ENCODE measurements around the gene IFFO2. TPM values are rescaled to one million over a fixed set of nuclear protein-coding genes. Genes with fewer than 3 reads are reported as not detected.
"Not testable (repeated sequence)": the region's sequence is repeated elsewhere in the genome, so short reads cannot be mapped to it uniquely, and the experiment has no call there.

Gene IFFO2
- total RNA-seq, 2 experiments from 2014 or later = 21.6 to 21.8 TPM

GRCh38 chr1:18899363-18900049 is 57.0 kb downstream of the IFFO2 start:
- Mint-ChIP-seq H3K36me3 (no peaks in the 10 kb centered on the region), H3K9me3 (no peaks in the 10 kb centered on the region), H3K4me1 (peaks cover 22% of the 10 kb centered on the region), H3K27ac (no peak overlapping the region), H3K4me3 (no peak overlapping the region), H3K27me3 (peaks cover 12% of the 10 kb centered on the region)
- POLR2A ChIA-PET = interaction anchor here (0.9 kb wide), 1 partner anchor 175 kb away, joined by 3 read pairs; no protein-coding TSS in a partner anchor
- no peak for ATAC-seq (ENCODE audit: low read depth)
- DNase-seq = no peak

DNA sequence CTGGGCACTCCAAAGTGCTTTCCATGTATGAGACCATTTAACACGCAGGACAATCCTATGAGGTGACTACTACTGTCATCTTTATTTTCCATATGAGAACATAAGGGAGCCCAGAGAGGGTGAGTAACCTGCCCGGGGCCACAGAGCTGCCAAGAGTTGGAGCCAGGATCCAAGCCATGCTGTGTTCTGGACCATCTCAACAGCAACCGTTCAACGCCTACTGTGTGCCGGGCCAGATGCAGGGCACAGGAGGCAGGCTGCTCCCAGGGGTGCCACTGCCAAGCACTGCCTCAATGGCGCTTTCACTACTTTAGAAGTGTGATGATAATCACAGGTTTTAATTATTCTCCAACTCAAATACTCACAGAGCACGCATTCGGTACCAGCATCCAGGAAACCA is 57.9 kb downstream of the IFFO2 start:
- no peak for DNase-seq
- Mint-ChIP-seq H3K9me3 (no peaks in the 10 kb centered on the region), H3K27ac (no peak overlapping the region)

DNA sequence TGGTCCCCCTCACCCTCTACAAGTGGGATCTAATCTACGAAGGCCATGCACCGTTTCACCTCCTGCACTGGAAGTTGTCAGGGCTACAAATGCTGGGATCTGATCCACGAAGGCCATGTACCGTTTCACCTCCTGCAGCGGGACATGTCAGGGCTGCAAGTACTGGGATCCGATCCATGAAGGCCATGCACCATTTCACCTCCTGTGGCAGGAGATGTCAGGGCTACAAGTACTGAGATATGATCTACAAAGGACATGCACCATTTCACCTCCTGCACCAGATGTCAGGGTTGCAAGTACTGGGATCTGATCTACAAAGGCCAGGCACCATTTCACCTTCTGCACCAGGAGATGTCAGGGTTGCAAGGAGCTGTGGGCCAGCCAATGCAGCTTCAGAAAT is 61.2 kb downstream of the IFFO2 start:
- Mint-ChIP-seq H3K9me3 (no peaks in the 10 kb centered on the region), H3K27ac (no peak overlapping the region), H3K27me3 (no peaks in the 10 kb centered on the region), H3K4me3 (no peak overlapping the region), H3K4me1 (peaks cover 7% of the 10 kb centered on the region), H3K36me3 (no peaks in the 10 kb centered on the region)
- POLR2A ChIA-PET = no interaction called here
- DNase-seq (no peak), ATAC-seq (ENCODE audit: low read depth) (no peak)

More for the DNA sequence above, 57.9 kb downstream of the IFFO2 start:
- Mint-ChIP-seq H3K36me3 (no peaks in the 10 kb centered on the region), H3K27me3 (peaks cover 12% of the 10 kb centered on the region), H3K4me1 (peaks cover 20% of the 10 kb centered on the region), H3K4me3 (no peak overlapping the region)
- POLR2A ChIA-PET = no interaction called here
- ATAC-seq (ENCODE audit: low read depth) = no peak

- H3K4me3 Mint-ChIP-seq = no peak overlapping the region
- H3K27me3 Mint-ChIP-seq = no peaks in the 10 kb centered on the region
- H3K27ac Mint-ChIP-seq = no peak overlapping the region
- POLR2A ChIA-PET = no interaction called here
- H3K9me3 Mint-ChIP-seq = no peaks in the 10 kb centered on the region
- no peaks in the 10 kb centered on the region for H3K4me1 Mint-ChIP-seq
- no peak for ATAC-seq (ENCODE audit: low read depth)
- DNase-seq = no peak
- no peaks in the 10 kb centered on the region for H3K36me3 Mint-ChIP-seq
Observed at GRCh38 chr1:18893120-18893519, 63.4 kb downstream of the IFFO2 start.

DNA sequence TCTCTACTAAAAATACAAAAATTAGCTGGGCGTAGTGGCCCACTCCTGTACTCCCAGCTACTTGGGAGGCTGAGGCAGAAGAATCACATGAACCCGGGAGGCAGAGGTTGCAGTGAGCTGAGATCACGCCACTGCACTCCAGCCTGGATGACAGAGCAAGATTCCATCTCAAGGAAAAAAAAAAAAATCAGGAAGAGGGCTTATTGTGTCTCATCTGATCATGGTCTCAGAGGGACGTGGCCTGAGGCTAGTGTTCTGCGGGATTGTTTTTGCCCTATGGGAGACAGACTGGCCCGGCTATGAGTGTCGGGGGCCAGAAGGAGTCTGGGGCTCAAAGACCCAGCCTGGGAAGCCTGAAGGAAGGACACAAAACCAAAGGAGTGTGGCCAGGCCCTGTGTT is 64.6 kb downstream of the IFFO2 start:
- H3K27me3 Mint-ChIP-seq; H3K9me3 Mint-ChIP-seq; ATAC-seq (ENCODE audit: low read depth); H3K4me3 Mint-ChIP-seq; H3K27ac Mint-ChIP-seq; H3K4me1 Mint-ChIP-seq; POLR2A ChIA-PET; H3K36me3 Mint-ChIP-seq; DNase-seq: not testable (repeated sequence)

GRCh38 chr1:18891426-18891780 is 65.1 kb downstream of the IFFO2 start:
- H3K4me1 Mint-ChIP-seq = no peaks in the 10 kb centered on the region
- no peak overlapping the region for H3K4me3 Mint-ChIP-seq
- no peak overlapping the region for H3K27ac Mint-ChIP-seq
- ATAC-seq (ENCODE audit: low read depth) = no peak
- no peaks in the 10 kb centered on the region for H3K27me3 Mint-ChIP-seq
- no peaks in the 10 kb centered on the region for H3K36me3 Mint-ChIP-seq
- POLR2A ChIA-PET = no interaction called here
- DNase-seq = no peak
- H3K9me3 Mint-ChIP-seq = no peaks in the 10 kb centered on the region

- no peak for ATAC-seq (ENCODE audit: low read depth)
Observed at GRCh38 chr1:18890706-18891425, 65.6 kb downstream of the IFFO2 start.

GRCh38 chr1:18886003-18886335 is 70.5 kb downstream of the IFFO2 start:
- Mint-ChIP-seq H3K27me3 (no peaks in the 10 kb centered on the region), H3K27ac (no peak overlapping the region)
- no peak for DNase-seq

More at GRCh38 chr1:18890706-18891425, 65.6 kb downstream of the IFFO2 start:
- DNase-seq = no peak
- Mint-ChIP-seq H3K36me3 (no peaks in the 10 kb centered on the region), H3K4me3 (no peak overlapping the region), H3K27me3 (no peaks in the 10 kb centered on the region), H3K27ac (no peak overlapping the region), H3K9me3 (no peaks in the 10 kb centered on the region), H3K4me1 (no peaks in the 10 kb centered on the region)
- POLR2A ChIA-PET = no interaction called here

GRCh38 chr1:18885311-18886002 is 71.0 kb downstream of the IFFO2 start:
- no peak for DNase-seq
- POLR2A ChIA-PET = no interaction called here
- Mint-ChIP-seq H3K27me3 (no peaks in the 10 kb centered on the region), H3K36me3 (no peaks in the 10 kb centered on the region), H3K4me1 (no peaks in the 10 kb centered on the region), H3K9me3 (no peaks in the 10 kb centered on the region), H3K27ac (no peak overlapping the region), H3K4me3 (no peak overlapping the region)
- ATAC-seq (ENCODE audit: low read depth) = no peak

More at GRCh38 chr1:18886003-18886335, 70.5 kb downstream of the IFFO2 start:
- Mint-ChIP-seq H3K36me3 (no peaks in the 10 kb centered on the region), H3K4me3 (no peak overlapping the region), H3K4me1 (no peaks in the 10 kb centered on the region), H3K9me3 (no peaks in the 10 kb centered on the region)
- POLR2A ChIA-PET = no interaction called here
- no peak for ATAC-seq (ENCODE audit: low read depth)

- POLR2A ChIA-PET = no interaction called here
- H3K27ac Mint-ChIP-seq = no peak overlapping the region
- no peak for DNase-seq
- ATAC-seq (ENCODE audit: low read depth) = no peak
- no peaks in the 10 kb centered on the region for H3K4me1 Mint-ChIP-seq
- H3K9me3 Mint-ChIP-seq = no peaks in the 10 kb centered on the region
- no peaks in the 10 kb centered on the region for H3K36me3 Mint-ChIP-seq
- H3K4me3 Mint-ChIP-seq = no peak overlapping the region
- no peaks in the 10 kb centered on the region for H3K27me3 Mint-ChIP-seq
Observed at GRCh38 chr1:18884727-18885126, 71.7 kb downstream of the IFFO2 start.

DNA sequence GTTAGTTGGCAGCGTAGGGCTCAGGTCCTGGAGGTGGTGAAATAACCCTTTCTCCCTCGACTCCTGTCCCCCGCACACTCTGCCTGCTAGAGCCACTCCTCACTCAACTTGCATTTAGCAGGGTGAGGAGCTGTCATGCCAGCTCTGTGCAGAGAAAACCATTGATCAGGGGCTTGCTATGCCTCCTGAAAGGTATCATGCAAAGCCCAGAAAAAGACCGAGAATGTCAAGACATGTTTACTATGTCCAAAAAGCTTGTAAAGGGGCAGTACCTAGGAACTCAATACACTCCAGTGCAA is 72.1 kb downstream of the IFFO2 start:
- no peaks in the 10 kb centered on the region for H3K9me3 Mint-ChIP-seq
- ATAC-seq (ENCODE audit: low read depth) (no peak), DNase-seq (no peak)
- H3K4me3 Mint-ChIP-seq = no peak overlapping the region
- POLR2A ChIA-PET = interaction anchor here (0.8 kb wide), 1 partner anchor 18 kb away, joined by 4 read pairs; the partner anchor contains the start of gene ALDH4A1
- H3K27me3 Mint-ChIP-seq = no peaks in the 10 kb centered on the region
- no peak overlapping the region for H3K27ac Mint-ChIP-seq
- no peaks in the 10 kb centered on the region for H3K36me3 Mint-ChIP-seq
- no peaks in the 10 kb centered on the region for H3K4me1 Mint-ChIP-seq

DNA sequence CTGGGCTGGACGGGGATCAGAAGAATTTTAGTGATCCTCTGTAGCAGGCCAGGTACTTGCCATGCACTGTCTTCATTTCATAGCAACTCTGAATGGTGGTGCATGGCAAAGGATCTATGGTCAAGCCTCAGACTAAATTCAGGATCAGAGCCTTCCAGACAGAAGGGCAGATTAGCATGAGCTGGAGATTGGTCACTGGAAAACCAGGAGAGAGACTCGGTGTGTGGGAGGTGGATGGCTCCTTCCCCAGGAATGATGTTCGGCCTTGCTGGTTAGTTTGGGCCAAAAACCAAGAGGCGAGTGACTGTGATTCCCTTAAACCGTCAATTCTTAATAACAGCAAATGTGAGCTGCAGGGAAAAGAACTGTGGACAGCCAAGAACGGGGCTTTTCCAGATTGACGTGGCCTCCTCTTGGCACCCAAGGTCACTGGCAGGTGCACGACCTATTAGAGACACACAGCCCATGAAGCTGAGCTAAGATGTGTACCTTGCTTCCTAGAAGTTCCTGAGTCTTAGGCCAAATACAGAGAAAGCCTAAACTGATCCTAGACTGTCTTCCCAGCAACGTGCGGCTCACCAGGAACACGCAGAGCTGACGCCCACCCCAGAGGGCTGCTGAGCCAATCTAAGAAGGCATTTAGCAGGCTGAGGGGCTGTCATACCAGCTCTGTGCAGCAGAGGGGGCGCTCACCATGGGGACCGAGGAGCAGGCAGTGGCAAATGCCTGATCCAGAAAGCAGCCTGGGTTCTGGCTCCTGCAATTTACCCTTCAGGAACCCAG is 72.6 kb downstream of the IFFO2 start:
- ATAC-seq (ENCODE audit: low read depth) = peak; percentile 58
- Mint-ChIP-seq H3K4me3 (no peak overlapping the region), H3K36me3 (no peaks in the 10 kb centered on the region), H3K27ac (no peak overlapping the region), H3K27me3 (no peaks in the 10 kb centered on the region), H3K4me1 (no peaks in the 10 kb centered on the region), H3K9me3 (no peaks in the 10 kb centered on the region)
- DNase-seq = peak; percentile 72
- POLR2A ChIA-PET = interaction anchor here (0.8 kb wide), 1 partner anchor 19 kb away, joined by 4 read pairs; the partner anchor contains the start of gene ALDH4A1

- H3K27ac Mint-ChIP-seq = no peak overlapping the region
- no peaks in the 10 kb centered on the region for H3K36me3 Mint-ChIP-seq
- H3K9me3 Mint-ChIP-seq = no peaks in the 10 kb centered on the region
- DNase-seq (no peak), ATAC-seq (ENCODE audit: low read depth) (no peak)
- POLR2A ChIA-PET = no interaction called here
- no peaks in the 10 kb centered on the region for H3K4me1 Mint-ChIP-seq
- H3K27me3 Mint-ChIP-seq = no peaks in the 10 kb centered on the region
- no peak overlapping the region for H3K4me3 Mint-ChIP-seq
Observed at GRCh38 chr1:18883079-18883478, 73.4 kb downstream of the IFFO2 start.

All from activated naive CD8-positive, alpha-beta T cell treated with anti-CD3 and anti-CD28 coated beads, Interleukin-2, amount 10 ng/mL, durations not matched to agents 7 days and 5 days (primary cell).